GM04503 (cell line): ENCODE results near the gene AAMDC.
A peak's percentile ranks its signal among the peaks of the same experiment; 100 is the strongest.
"Not testable (repeated sequence)": the region's sequence is repeated elsewhere in the genome, so short reads cannot be mapped to it uniquely, and the experiment has no call there.

ENCODE experiments used
- DNase-seq: peaks from one replicate; pipeline ENCODE4 v3.0.0-alpha.2; 2012; ENCODE audit warnings: low read depth

AAMDC gene

GRCh38 chr11:77886401-77886800, 65.5 kb downstream of the AAMDC start:
- DNase-seq: no peak

DNA sequence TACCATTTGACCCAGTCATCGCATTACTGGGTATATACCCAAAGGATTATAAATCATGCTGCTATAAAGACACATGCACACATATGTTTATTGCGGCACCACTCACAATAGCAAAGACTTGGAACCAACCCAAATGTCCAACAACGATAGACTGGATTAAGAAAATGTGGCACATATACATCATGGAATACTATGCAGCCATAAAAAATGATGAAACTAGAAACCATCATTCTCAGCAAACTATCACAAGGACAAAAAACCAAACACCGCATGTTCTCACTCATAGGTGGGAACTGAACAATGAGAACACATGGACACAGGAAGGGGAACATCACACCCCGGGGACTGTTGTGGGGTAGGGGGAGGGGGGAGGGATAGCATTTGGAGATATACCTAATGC, 68.1 kb downstream of the AAMDC start:
- DNase-seq: not testable (repeated sequence)

DNA sequence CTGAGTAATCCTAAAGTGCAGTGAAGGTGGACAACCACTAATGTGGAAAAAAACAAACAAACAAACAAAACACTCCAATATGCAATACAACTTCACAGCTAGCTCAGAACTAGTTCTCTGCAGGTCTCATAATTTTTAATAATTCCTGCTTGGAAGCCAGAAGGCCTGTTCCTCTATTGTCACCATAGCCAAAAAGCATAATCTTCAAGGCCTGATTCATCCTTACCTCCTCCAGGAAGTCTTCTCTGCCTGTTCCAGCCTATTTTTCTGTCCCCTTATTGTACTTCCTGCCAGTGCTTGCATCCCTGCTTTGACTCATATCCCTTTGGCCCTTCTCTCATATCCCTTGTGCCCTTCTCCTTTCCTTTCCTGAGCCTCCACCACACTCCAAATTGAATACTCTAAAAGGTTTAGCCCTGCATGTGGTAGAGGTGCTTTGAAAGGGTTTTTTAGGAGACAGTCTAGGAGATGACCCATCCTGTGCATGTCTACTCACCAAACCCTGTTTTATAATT, 69.2 kb downstream of the AAMDC start:
- not testable (repeated sequence) for DNase-seq

DNA sequence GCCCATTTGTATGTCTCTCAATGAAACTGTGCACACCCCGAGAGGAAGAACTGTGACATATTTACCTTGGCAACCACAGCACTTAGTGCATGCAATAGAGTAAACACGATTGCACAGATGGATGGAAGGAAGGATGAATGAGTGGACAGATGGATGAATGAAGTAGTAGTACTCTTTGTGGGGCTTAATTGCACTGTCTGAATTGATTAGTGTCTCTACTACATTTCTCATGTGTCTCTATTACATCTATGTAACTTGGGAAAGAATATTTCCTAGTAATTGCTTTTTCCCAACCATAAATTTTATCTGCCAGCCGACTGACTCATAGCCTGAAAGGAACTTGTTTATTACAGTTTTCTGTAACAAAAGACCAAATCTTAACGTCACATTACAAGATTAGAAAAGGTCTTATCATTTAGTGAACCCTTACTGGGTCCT, 69.7 kb downstream of the AAMDC start:
- not testable (repeated sequence) for DNase-seq

- DNase-seq: not testable (repeated sequence)
Observed at GRCh38 chr11:77891256-77891655, 70.3 kb downstream of the AAMDC start.

DNA sequence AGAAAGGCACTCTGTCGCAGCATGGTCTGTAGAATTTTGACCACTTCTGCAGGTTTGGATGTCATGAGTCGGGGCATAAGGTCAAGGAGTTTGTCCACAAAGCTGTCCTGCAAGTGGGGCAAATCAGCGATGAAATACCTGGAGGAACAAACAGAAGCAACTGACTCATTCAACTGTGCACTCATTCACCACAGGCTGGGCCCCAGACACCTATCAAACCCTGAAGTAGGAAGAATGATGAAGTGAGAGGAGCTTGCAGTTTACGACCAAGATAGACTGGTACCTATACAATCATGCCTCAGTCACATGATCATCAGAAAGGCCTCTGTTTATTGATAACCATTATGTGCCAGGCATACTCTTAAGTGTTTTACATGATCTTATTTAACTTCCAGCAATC, 70.8 kb downstream of the AAMDC start:
- DNase-seq: not testable (repeated sequence)

- not testable (repeated sequence) for DNase-seq
Observed at GRCh38 chr11:77894949-77895348, 74.0 kb downstream of the AAMDC start.

DNA sequence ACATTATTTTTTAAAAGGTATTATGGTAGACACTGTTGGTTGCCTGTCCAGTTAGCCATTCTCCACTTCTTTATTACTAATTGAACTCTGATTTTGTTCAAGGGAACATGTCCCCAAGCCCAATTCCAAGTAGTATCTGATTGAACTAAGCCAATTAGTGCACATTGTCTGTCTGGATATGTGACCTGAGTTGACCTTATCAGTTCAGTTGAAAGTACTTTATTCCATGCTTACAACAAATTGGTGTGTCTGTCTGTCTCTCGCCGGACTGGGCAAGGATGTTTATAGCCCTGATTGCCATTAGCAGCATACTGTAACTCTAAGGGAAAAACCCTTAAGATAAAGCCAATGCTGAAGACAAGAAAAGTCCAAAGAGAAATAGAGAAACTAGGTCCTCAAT, 87.9 kb downstream of the AAMDC start:
- DNase-seq: no peak

- no peak for DNase-seq
Observed at GRCh38 chr11:77909277-77909676, 88.3 kb downstream of the AAMDC start.

- DNase-seq: not testable (repeated sequence)
Observed at GRCh38 chr11:77910828-77911227, 89.9 kb downstream of the AAMDC start.

GRCh38 chr11:77913608-77914306, 92.8 kb downstream of the AAMDC start:
- not testable (repeated sequence) for DNase-seq

GRCh38 chr11:77914307-77914791, 93.4 kb downstream of the AAMDC start:
- DNase-seq: peak; percentile 27

GRCh38 chr11:77917713-77918112, 96.8 kb downstream of the AAMDC start:
- not testable (repeated sequence) for DNase-seq
